OCI-LY7 (cell line): Measurements from ENCODE around the gene LRPPRC. TPM values are rescaled to one million over a fixed set of nuclear protein-coding genes. Genes with fewer than 3 reads are reported as not detected.

Source experiments
- BruUV-seq: library from RNA; stranded (reverse); fragments of 400-500 nt; replicated peaks from 2 replicates; lab custom pipeline; 2021; lab: Mats Ljungman, UMichigan
- CTCF ChIA-PET: fragments of 300-600 bp; sonication (Branson Sonifier 250); formaldehyde crosslinking; loops from one replicate; lab custom pipeline; 2022; ENCODE audit warnings: antibody characterized with exemption; ENCODE audit not compliant: unreplicated experiment; lab: Charles Lee
- POLR2A ChIA-PET: fragments of 300-600 bp; sonication (Branson Sonifier 250); formaldehyde crosslinking; loops from one replicate; lab custom pipeline; 2022; ENCODE audit warnings: antibody characterized with exemption; lab: Charles Lee
- DNase-seq: peaks from one replicate; pipeline ENCODE4 v3.0.0-alpha.2; 2015; ENCODE audit warnings: low spot score
- H2AFZ ChIP-seq: fragments of 200-600 bp; sonication (generic), shearing (Covaris generic); 2 replicates; pipeline ENCODE4 v1.6.1; 2014; ENCODE audit warnings: mild to moderate bottlenecking, antibody characterized with exemption, low read length, moderate library complexity
- H3K27ac ChIP-seq: fragments of 200-600 bp; sonication (generic); 2 replicates; pipeline ENCODE4 v1.5.1; 2014; ENCODE audit warnings: mixed run types, low read depth, mild to moderate bottlenecking, moderate library complexity, low read length, inconsistent platforms; ENCODE audit not compliant: poor library complexity, severe bottlenecking
- H3K36me3 ChIP-seq: fragments of 200-600 bp; sonication (generic); 2 replicates; pipeline ENCODE4 v1.6.1; 2014; ENCODE audit warnings: mild to moderate bottlenecking, antibody characterized with exemption, low read length, moderate library complexity, mixed read lengths; ENCODE audit not compliant: insufficient read depth
- H3K4me1 ChIP-seq: fragments of 200-600 bp; sonication (generic); 2 replicates; pipeline ENCODE4 v1.5.1; 2014; ENCODE audit warnings: mild to moderate bottlenecking, low read length; ENCODE audit not compliant: insufficient read depth, poor library complexity, severe bottlenecking
- H3K4me2 ChIP-seq: fragments of 200-600 bp; sonication (generic); 2 replicates; pipeline ENCODE4 v1.6.1; 2014; ENCODE audit warnings: mild to moderate bottlenecking, low read length
- H3K4me3 ChIP-seq: fragments of 200-600 bp; sonication (generic); 2 replicates; pipeline ENCODE4 v1.5.1; 2014; ENCODE audit warnings: mild to moderate bottlenecking, low read depth, low read length; ENCODE audit not compliant: poor library complexity, severe bottlenecking
- H3K79me2 ChIP-seq: fragments of 200-600 bp; sonication (generic); 2 replicates; pipeline ENCODE4 v1.6.1; 2016; ENCODE audit warnings: low read depth, mild to moderate bottlenecking, low read length, moderate library complexity, mixed read lengths; ENCODE audit not compliant: insufficient read depth
- H3K9me2 ChIP-seq: fragments of 200-600 bp; sonication (generic); 2 replicates; pipeline ENCODE4 v1.6.1; 2016; ENCODE audit warnings: mild to moderate bottlenecking, low read length, mixed read lengths; ENCODE audit not compliant: insufficient read depth
- H3K9me3 ChIP-seq: fragments of 200-600 bp; sonication (generic); 2 replicates; pipeline ENCODE4 v1.6.1; 2014; ENCODE audit warnings: mild to moderate bottlenecking, mixed run types, low read length, mixed read lengths
- H4K20me1 ChIP-seq: fragments of 200-600 bp; sonication (generic); 2 replicates; pipeline ENCODE4 v1.6.1; 2014; ENCODE audit warnings: mild to moderate bottlenecking, antibody characterized with exemption, low read length, moderate library complexity, mixed read lengths; ENCODE audit not compliant: insufficient read depth
- EZH2phosphoT487 ChIP-seq: fragments of 200-600 bp; sonication (generic); IDR thresholded peaks from 2 replicates; pipeline ENCODE4 v1.6.1; 2018; ENCODE audit warnings: low read depth, borderline replicate concordance, mild to moderate bottlenecking, mixed run types, antibody characterized with exemption, low read length, moderate library complexity, mixed read lengths
- intact Hi-C: fragments of 100-400 bp; cut with micrococcal nuclease; formaldehyde crosslinking; loops from one replicate; pipeline ENCODE4 v1.10.0; 2022; ENCODE audit not compliant: unreplicated experiment
- total RNA-seq, 2 experiments: library from RNA; depleted of rRNA in 1 of 2; stranded (reverse); fragments of >200 nt in 1 of 2; shearing (Covaris generic) in 1 of 2; gene quantifications; 2 replicates each; pipeline ENCODE4 v1.2.3, GENCODE V29; 2014 to 2022
- TF ChIP-seq, protein P1 (sequence below): fragments of 200-600 bp; sonication (generic); conservative IDR thresholded peaks from 2 replicates; pipeline ENCODE4 v1.5.1; 2014; ENCODE audit warnings: mild to moderate bottlenecking, antibody characterized with exemption, low read length, moderate library complexity, mixed read lengths

Gene LRPPRC
- total RNA-seq, 2 experiments from 2014 or later: 64.4 to 136 TPM

DNA sequence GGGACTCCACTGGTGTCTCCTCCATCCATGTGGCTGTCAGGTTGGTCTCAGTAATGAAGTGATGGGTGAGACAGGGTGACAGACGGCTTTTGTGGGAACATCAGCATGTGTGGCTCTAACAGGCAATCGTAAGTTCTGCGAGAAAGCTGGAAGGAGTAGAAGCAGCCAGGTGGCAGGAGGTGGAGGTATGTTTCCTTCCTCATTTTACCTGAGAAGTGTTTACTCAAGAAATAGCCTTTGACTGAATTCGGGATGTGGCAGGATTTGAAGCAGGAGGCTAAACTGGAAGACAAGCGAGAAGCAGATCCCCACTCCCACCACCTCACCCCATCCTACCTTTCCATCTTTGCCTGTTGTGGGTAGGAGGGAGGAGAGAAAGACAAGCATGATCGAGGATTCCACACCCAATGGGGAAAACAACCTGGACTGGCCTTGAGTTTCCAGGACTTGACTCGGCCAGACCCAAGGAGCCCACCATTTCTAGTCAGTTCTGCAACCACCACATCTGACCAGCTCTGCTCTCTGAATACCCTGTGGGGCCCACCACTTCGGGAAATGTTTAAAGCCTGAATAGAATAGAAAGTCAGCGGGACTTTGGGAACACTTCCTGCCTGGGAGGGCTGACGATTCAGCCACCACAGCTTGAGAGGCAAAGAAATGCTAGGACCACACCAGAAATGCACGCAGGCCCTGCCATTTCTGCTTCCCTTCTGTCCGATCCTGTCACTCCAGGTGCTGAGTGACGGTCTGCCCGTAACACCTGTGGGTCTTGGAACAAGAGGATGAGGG is 155.8 kb downstream of the LRPPRC start:
- ChIA-PET POLR2A (no interaction called here), CTCF (no interaction called here)
- no peak overlapping the region for H2AFZ ChIP-seq
- intact Hi-C loops: no loop called here
- no TSS peak for BruUV-seq
- H3K4me1 ChIP-seq: no peaks in the 10 kb centered on the region
- H3K79me2 ChIP-seq: no peaks in the 10 kb centered on the region
- H4K20me1 ChIP-seq: no peaks in the 10 kb centered on the region
- H3K9me3 ChIP-seq: no peaks in the 10 kb centered on the region
- no peak overlapping the region for H3K4me3 ChIP-seq
- no peak for DNase-seq
- TF ChIP-seq, protein P1, sequence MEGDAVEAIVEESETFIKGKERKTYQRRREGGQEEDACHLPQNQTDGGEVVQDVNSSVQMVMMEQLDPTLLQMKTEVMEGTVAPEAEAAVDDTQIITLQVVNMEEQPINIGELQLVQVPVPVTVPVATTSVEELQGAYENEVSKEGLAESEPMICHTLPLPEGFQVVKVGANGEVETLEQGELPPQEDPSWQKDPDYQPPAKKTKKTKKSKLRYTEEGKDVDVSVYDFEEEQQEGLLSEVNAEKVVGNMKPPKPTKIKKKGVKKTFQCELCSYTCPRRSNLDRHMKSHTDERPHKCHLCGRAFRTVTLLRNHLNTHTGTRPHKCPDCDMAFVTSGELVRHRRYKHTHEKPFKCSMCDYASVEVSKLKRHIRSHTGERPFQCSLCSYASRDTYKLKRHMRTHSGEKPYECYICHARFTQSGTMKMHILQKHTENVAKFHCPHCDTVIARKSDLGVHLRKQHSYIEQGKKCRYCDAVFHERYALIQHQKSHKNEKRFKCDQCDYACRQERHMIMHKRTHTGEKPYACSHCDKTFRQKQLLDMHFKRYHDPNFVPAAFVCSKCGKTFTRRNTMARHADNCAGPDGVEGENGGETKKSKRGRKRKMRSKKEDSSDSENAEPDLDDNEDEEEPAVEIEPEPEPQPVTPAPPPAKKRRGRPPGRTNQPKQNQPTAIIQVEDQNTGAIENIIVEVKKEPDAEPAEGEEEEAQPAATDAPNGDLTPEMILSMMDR: no peak
- no peak for TF ChIP-seq EZH2phosphoT487
- no peaks in the 10 kb centered on the region for H3K36me3 ChIP-seq
- H3K4me2 ChIP-seq: no peak overlapping the region
- H3K9me2 ChIP-seq: no peaks in the 10 kb centered on the region
- H3K27ac ChIP-seq: no peak overlapping the region

DNA sequence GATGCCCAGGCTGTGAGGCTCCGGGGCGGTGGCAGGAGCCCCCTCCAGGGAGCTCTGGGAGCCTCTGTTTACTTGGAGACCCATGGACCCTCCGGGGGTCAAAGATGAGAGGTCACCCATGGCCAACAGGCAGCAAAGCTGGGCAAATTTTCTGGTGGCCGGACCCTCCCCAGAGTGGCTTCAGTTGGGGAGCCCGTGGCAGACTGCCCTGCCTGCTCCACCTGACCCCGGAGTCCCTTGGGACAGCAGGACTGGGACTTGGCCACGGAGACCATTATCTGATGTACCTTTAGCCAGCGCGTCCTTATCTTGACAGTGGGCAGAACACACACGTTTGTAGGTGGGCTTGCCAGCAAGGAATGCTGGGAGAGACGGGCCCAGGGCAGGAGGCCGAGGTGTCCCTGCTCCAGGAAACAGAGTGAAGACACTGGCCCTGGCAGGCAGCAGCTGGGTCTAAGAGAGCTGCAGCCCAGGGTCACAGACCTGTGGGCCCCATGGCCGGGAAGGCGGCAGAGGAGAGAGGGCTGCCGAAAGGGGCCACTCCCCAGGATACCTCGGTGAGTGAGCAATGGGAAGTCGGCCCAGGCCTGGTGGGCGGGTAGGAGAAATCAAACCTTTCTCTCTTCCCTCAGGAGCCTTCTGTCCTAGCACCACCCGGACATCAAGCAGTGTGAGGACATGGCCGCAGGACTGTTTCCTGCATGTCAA is 157.1 kb downstream of the LRPPRC start, which contains the start of the genes ABCG5 and ABCG8:
Gene ABCG5 (minus strand): TSS at position 280 of the 708 bp plus-strand sequence. CDS start 160 bp downstream, at position 120.
Gene ABCG8 (plus strand): TSS at position 412 of the 708 bp plus-strand sequence. CDS start 83 bp downstream, at position 495.
- H3K9me3 ChIP-seq: no peaks in the 10 kb centered on the region
- no peak within 1 kb of the TSS for H3K4me3 ChIP-seq
- TF ChIP-seq, protein P1: no peak
- TF ChIP-seq EZH2phosphoT487: no peak
- POLR2A ChIA-PET: no interaction called here
- H2AFZ ChIP-seq: no peak within 1 kb of the TSS
- DNase-seq: no peak
- no peaks in the 10 kb centered on the region for H3K4me1 ChIP-seq
- intact Hi-C loops: no loop called here
- no peak within 1 kb of the TSS for H3K4me2 ChIP-seq
- no TSS peak for BruUV-seq
- CTCF ChIA-PET: no interaction called here
- no peaks in the 10 kb centered on the region for H4K20me1 ChIP-seq
- H3K27ac ChIP-seq: no peak within 1 kb of the TSS
- no peaks in the 10 kb centered on the region for H3K9me2 ChIP-seq
- H3K36me3 ChIP-seq: no peaks in the 10 kb centered on the region
- H3K79me2 ChIP-seq: no peaks in the 10 kb centered on the region
